ENCODE data around the gene ERBB4.
"Not testable (repeated sequence)": the region's sequence is repeated elsewhere in the genome, so short reads cannot be mapped to it uniquely, and the experiment has no call there.

The ERBB4 gene

DNA sequence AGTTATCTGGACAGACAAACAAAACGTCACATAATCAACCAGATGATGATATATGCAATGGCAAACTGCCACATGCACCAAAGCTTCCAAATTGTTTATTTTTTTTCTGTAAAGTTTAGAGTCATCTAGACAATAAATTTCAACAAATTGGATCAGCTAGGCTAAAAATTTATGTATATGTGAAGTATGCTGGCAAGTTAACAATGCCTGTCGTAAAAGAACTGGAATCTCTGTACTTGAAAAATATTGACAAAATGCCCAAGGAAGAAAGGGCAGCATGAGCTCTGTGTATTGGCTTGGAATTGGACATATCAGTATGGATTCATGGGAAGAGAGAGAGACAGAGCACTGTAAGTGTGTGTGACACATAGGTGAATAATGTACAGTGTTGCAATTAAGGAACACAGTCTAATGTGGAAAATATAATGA lies 309.8 kb downstream of the ERBB4 start:
- DNase-seq (ENCODE audit: low read depth in 4 of 4, low spot score in 1 of 4), result no peak

DNA sequence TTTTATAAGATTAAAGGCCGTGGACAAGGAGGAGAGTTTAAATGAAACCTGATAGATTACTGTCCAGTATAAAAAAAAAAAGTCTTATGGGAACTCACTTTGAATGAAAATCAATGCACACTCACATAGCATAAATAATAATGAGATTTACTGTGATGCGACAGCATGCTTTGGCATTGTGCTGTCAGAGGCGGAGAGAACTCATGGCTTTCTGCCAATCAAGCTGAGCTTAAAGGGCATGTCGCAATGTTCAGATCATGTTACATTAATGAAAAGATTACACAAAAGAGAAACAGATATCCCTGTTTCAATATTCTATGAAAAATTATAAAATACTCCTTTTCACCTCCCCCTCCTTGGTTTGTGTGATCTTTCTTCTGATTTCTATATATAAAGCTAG lies 310.8 kb downstream of the ERBB4 start:
- DNase-seq (ENCODE audit: low read depth in 4 of 4, low spot score in 1 of 4), result no peak

DNA sequence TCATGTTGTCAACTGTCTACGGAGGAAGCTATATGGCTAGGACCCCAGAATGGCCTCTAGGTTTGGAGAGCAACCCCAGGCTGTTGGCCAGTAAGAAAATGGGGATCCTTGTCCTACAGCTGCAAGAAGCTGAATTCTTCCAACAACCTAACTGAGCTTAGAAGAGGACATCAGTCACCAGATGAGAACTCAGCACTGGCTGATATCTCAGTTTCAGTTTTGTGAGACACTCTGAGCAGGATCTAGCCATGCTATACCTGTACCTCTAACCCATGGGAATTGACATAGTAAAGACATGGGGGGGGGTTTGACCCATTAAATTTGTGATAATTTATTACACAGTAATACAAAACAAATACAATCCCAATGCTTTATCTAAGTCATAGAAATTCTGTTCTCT lies 312.5 kb downstream of the ERBB4 start:
- no peak for DNase-seq (ENCODE audit: low read depth in 4 of 4, low spot score in 1 of 4)

DNA sequence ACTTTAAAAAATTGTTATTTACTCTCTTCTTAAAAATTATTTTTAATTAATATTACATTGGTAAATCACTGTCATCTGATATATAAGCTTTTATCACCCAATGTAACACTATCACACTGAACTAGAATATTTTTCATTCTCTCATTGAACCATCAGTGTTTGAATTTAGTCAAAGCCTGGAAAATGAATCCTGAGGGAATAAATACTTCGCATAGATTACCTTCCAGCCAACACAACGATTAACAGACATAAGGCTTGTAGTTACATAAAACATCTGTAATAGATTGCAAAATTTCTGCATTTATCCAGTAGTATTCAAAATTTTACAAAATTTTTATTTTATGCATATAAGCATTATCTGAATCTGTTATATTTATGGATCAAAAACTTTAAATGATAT lies 314.9 kb downstream of the ERBB4 start:
- no peak for DNase-seq (ENCODE audit: low read depth in 4 of 4, low spot score in 1 of 4)

GRCh38 chr2:212213191-212213590 lies 325.4 kb downstream of the ERBB4 start:
- DNase-seq (ENCODE audit: low read depth in 4 of 4, low spot score in 1 of 4), result no peak

DNA sequence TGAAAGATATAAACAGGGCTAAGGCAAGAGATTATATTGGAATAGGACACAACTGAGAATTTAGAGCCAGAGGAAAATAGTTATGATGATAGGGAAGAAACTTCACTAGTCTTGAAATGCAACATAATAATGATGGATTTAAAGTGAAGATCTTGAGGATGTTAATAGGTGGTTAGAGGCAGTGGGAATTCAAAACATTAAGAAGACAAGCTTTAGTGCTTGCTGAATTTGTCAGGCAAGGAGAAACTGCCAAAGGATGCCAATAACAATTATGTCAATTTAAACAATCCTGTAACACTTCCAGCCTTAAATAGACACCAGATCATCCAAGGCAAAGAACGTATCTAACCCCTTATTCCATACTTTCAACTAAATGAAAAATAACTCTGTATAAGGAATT lies 330.1 kb downstream of the ERBB4 start:
- no peak for DNase-seq (ENCODE audit: low read depth in 4 of 4, low spot score in 1 of 4)

DNA sequence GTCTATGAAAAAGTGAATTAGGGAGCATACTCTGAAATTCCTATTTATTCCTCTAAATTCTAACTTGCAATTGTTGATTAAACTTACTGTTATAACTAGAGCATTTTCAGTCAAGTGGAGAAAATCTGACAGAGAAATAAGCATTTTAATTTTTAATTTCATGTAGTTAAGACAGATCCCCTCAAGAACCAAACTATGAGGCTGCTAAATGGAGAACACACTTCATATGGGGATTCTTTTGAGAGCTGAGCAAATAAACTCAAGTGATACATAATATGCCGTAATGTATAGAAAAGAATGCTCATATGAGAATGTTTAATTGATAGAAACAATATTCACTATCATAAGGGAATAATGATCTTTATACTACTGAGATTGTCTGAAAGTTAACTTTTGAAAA lies 340.8 kb downstream of the ERBB4 start:
- no peak for DNase-seq (ENCODE audit: low read depth in 4 of 4, low spot score in 1 of 4)

GRCh38 chr2:212195626-212196025 lies 343.0 kb downstream of the ERBB4 start:
- no peak for DNase-seq (ENCODE audit: low read depth in 4 of 4, low spot score in 1 of 4)

DNA sequence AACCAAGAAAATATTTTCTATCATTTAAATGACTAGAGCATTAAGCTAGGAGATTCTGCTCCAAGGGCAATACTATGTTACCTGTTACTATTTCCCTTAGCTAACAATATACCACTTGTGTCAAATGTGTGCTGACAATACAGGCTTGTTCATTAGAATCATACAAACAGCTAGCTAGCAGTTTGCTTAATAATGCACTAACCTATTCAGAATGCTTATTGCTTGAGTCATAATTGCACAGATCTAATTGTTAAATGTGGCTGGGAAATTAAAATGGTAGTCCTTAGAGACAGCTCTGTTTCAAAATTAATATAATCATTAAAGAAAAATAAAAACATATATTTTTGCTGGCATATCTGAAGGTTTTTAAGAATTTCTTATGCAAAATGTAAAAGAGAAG lies 344.2 kb downstream of the ERBB4 start:
- DNase-seq (ENCODE audit: low read depth in 4 of 4, low spot score in 1 of 4), result no peak

DNA sequence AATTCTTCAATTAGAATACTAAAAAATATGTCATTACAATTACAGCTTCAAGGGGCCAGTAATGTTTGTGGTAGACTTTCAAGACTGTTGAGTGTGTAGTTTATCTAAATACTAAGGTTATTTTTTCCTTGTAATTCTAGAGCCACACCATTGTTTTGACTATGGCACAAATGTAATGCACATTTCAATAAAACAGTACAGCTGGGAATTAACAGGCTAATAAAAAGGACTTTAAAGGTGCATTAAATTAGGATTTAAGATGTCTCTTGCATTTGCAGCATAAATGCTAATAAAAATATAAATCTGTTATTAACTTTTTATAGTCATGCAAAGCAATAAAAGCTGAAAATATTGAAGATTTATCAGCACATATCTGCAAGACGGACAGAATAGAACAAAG lies 344.8 kb downstream of the ERBB4 start:
- no peak for DNase-seq (ENCODE audit: low read depth in 4 of 4, low spot score in 1 of 4)

GRCh38 chr2:212193056-212193455 lies 345.5 kb downstream of the ERBB4 start:
- no peak for DNase-seq (ENCODE audit: low read depth in 4 of 4, low spot score in 1 of 4)

GRCh38 chr2:212191438-212191837 lies 347.2 kb downstream of the ERBB4 start:
- DNase-seq (ENCODE audit: low read depth in 4 of 4, low spot score in 1 of 4), result not testable (repeated sequence)

DNA sequence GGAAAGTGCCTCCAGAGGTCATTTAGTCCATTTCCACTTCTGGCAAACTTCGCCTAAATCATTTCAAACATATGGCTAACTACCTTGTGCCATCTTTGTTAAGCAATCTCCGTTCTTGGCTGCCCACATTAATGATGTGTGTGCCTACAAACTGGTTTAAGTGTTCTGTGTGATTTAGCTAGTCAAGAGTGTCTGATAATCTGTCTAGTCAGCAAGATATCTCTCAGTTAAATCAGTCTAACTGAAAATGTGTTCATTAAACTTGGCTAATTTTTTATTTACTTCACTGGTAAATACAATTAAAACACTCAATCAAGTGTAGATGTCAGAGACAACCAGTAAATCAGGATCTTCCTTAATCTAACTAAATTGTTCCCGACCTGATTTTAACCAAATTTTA lies 352.4 kb downstream of the ERBB4 start:
- DNase-seq (ENCODE audit: low read depth in 4 of 4, low spot score in 1 of 4), result no peak

- no peak for DNase-seq (ENCODE audit: low read depth in 4 of 4, low spot score in 1 of 4)
Observed at GRCh38 chr2:212181646-212182045, 357.0 kb downstream of the ERBB4 start.

GRCh38 chr2:212180408-212181083 lies 358.1 kb downstream of the ERBB4 start:
- DNase-seq (ENCODE audit: low read depth in 4 of 4, low spot score in 1 of 4), result no peak

DNA sequence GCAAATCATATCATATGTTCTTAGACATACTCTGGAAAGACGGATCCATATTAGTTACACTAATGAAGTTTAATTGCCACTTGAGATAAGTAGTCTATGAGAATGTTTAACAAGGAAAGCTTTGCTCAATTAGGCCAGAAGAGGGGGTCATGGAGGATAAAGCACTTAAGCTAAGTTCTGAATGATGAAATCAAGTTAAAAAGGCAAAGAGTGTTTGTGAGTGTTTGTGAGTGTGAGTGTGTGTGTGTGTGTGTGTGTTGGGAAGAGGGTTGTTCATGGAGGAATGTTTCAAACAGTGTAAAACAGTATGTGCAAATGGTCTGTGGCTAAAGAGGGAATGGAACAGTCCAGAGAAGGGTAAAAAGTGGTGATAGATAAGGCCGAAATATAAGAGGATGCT lies 360.9 kb downstream of the ERBB4 start:
- DNase-seq (ENCODE audit: low read depth in 4 of 4, low spot score in 1 of 4), result no peak

DNA sequence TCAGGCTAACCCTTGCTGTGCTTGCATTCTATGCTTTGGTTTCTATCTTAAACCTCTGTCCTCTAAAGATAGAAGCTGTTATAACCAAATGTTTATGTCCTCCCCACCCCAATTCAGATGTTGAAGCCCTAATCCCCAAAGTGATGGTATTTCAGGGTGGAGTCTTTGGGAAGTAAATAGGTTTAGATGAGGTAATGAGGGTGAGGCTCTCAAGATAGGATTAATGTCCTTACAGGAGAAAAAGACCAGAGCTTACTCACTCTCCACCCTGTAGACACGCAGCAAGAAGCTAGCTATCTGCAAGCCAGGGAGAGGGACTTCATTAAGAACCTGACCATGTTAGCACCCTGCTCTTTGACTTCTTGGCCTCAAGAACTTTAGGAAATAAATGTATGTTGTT lies 362.5 kb downstream of the ERBB4 start:
- no peak for DNase-seq (ENCODE audit: low read depth in 4 of 4, low spot score in 1 of 4)

- no peak for DNase-seq (ENCODE audit: low read depth in 4 of 4, low spot score in 1 of 4)
Observed at GRCh38 chr2:212173756-212174510, 364.7 kb downstream of the ERBB4 start.

DNA sequence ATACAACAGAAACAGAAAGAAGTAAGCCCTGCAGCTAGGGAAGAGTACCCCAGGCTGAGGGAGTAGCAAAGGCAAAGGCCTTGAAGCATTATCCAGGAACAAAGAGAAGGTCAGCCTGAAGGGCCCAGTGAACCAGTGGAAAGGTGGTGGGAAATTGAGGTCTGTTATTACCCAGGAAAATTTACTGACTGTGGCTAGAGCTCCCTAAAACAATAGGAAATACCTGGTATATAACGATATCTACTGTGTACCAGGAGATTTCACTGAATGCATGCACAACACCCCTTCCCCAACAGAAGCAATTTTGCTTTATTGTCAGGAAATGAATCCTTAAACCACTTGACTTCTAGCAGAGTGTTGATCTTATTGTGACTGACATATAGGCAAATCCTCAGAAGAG lies 365.3 kb downstream of the ERBB4 start:
- no peak for DNase-seq (ENCODE audit: low read depth in 4 of 4, low spot score in 1 of 4)

GRCh38 chr2:212170382-212170781 lies 368.2 kb downstream of the ERBB4 start:
- DNase-seq (ENCODE audit: low read depth in 4 of 4, low spot score in 1 of 4), result no peak

DNA sequence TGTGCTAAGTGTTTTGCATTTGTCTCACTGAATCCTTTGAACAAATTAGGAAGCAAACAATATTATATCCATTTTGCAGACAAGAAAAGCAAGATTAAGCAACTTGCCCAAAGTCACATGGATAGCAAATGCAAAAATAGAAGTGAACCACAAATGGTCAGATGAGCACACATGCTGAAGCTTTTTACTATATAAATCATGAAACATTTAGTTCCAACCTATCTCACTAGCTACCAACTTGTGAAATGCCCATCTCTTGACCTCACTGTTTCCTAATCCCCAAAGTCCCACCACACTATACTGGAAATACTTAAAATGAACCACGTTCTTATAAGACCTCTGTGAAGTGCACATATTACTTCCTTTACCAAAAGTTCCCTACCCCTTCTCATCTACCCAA lies 380.5 kb downstream of the ERBB4 start:
- no peak for DNase-seq (ENCODE audit: low read depth in 4 of 4, low spot score in 1 of 4)

DNA sequence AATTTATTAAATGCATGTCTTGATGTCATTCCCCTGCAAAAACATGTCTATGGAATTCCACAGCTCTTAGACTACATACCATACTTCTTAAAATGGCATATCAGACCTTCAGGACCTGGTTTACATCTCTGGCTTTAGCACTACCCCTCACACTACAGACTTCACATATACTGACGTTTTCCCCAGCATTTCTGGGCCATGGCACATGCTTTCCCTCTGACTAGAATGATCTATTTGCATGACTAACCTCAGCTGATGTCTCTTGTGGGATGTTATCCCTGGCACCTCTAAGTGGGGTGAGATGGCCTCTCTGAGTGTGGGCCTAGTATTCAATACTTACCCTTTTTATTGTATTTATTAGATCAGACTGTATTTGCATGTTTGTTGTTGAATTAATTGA lies 381.6 kb downstream of the ERBB4 start:
- DNase-seq (ENCODE audit: low read depth in 4 of 4, low spot score in 1 of 4), result no peak

DNA sequence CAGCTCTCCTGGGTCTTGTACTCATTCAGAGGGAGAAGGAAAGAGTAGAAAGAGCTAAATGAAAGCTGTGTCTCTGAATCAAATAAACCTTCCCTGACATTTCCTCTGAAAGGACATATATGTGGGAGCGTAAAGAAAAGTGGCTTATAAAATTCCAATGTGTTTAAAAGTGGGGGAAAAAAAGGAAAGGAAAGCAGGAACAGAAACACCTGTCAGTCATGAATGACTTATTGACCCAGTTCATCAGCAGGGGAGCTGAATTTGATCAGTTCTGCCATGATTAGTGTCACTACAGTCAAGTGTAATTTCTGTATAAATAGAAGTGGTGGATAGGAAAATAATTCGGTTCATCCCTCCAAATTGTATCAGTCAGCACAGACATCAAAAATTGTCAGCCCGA lies 382.5 kb downstream of the ERBB4 start:
- no peak for DNase-seq (ENCODE audit: low read depth in 4 of 4, low spot score in 1 of 4)
